Neural crest cell (in vitro differentiated cells): ENCODE measurements around the gene S100A4. TPM values are rescaled to one million over a fixed set of nuclear protein-coding genes. Genes with fewer than 3 reads are reported as not detected.
"Not testable (repeated sequence)": the region's sequence is repeated elsewhere in the genome, so short reads cannot be mapped to it uniquely, and the experiment has no call there.

Source experiments
- DNase-seq: peaks from one replicate; pipeline ENCODE4 v3.0.0; 2021; ENCODE audit warnings: low read depth, mixed read lengths, low spot score
- H3K27ac Mint-ChIP-seq: one replicate; pipeline ENCODE4 v1.8.0; 2021; ENCODE audit warnings: mild to moderate bottlenecking, mixed read lengths; ENCODE audit not compliant: unreplicated experiment
- H3K27me3 Mint-ChIP-seq: 2 replicates; pipeline ENCODE4 v1.8.0; 2021; ENCODE audit warnings: low read depth, mild to moderate bottlenecking, mixed read lengths
- H3K36me3 Mint-ChIP-seq: 2 replicates; pipeline ENCODE4 v1.8.0; 2021; ENCODE audit warnings: low read depth, mild to moderate bottlenecking, mixed read lengths
- H3K4me1 Mint-ChIP-seq: 2 replicates; pipeline ENCODE4 v1.8.0; 2021; ENCODE audit warnings: mixed read lengths
- H3K4me3 Mint-ChIP-seq: one replicate; pipeline ENCODE4 v1.8.0; 2021; ENCODE audit warnings: mild to moderate bottlenecking, mixed read lengths
- H3K9me3 Mint-ChIP-seq: 2 replicates; pipeline ENCODE4 v1.8.0; 2021; ENCODE audit warnings: mixed read lengths
- CTCF ChIP-seq: fragments of 200-600 bp; sonication (generic); conservative IDR thresholded peaks from 2 replicates; pipeline ENCODE4 v1.5.0; 2021; ENCODE audit warnings: antibody characterized with exemption, mild to moderate bottlenecking
- long read RNA-seq: library from polyadenylated mRNA; unstranded; transcript quantifications from one replicate; pipeline ENCODE4 v2.0.0, GENCODE V29; 2020
- total RNA-seq: library from RNA; stranded (reverse); gene quantifications from 2 replicates; pipeline ENCODE4 v1.2.1, GENCODE V29; 2021

S100A4 gene
- total RNA-seq, result 10.3 and 11.7 TPM in 2 replicates
- long read RNA-seq, partial matches to known transcripts, result 1 of 2 reads
- long read RNA-seq, other reads (novel, unspliced or antisense), result 0 of 2 reads

GRCh38 chr1:153545067-153546055 is at the start of gene S100A4:
Gene S100A4 (minus strand): TSS chr1:153545806. CDS start chr1:153544794, 1,012 bp downstream.
- H3K27ac Mint-ChIP-seq, result peak within 1 kb of the TSS; percentile 97

DNA sequence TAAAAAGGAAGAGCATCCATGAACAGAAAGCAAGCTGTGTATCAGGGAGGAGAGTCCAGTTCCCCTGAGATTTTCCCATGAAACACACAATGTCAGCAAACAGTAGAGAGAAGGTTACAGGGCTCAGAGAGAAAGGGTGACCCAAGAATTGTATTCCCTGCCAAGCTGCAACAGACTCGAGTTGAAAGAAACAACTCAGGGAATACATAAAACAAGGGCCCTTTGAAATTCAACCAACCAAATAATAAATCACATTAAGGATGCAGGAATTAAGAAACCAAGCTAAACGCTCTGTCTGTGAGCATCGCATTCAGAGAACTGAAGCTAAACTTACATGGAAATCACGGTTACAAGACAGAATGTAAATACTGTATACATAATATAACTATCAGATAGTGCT is 47.1 kb upstream of the S100A4 start:
- Mint-ChIP-seq H3K27me3 (no peaks in the 10 kb centered on the region), H3K36me3 (no peaks in the 10 kb centered on the region), H3K27ac (peak overlapping the region; percentile 23), H3K4me3 (peak overlapping the region; percentile 22), H3K9me3 (no peaks in the 10 kb centered on the region), H3K4me1 (peaks cover 27% of the 10 kb centered on the region)
- TF ChIP-seq CTCF, result no peak
- no peak for DNase-seq

More at GRCh38 chr1:153545067-153546055, at the start of gene S100A4:
- Mint-ChIP-seq H3K27me3 (no peaks in the 10 kb centered on the region), H3K4me3 (peak within 1 kb of the TSS; percentile 54), H3K9me3 (no peaks in the 10 kb centered on the region), H3K36me3 (no peaks in the 10 kb centered on the region), H3K4me1 (peaks cover 51% of the 10 kb centered on the region)
- no peak for TF ChIP-seq CTCF
- peak; percentile 79 for DNase-seq

- H3K36me3 Mint-ChIP-seq, result no peaks in the 10 kb centered on the region
- TF ChIP-seq CTCF, result no peak
- H3K27me3 Mint-ChIP-seq, result no peaks in the 10 kb centered on the region
- H3K4me1 Mint-ChIP-seq, result peaks cover 47% of the 10 kb centered on the region
- no peak overlapping the region for H3K27ac Mint-ChIP-seq
- H3K9me3 Mint-ChIP-seq, result no peaks in the 10 kb centered on the region
- no peak overlapping the region for H3K4me3 Mint-ChIP-seq
- no peak for DNase-seq
Observed at GRCh38 chr1:153588482-153588881, 42.9 kb upstream of the S100A4 start.

DNA sequence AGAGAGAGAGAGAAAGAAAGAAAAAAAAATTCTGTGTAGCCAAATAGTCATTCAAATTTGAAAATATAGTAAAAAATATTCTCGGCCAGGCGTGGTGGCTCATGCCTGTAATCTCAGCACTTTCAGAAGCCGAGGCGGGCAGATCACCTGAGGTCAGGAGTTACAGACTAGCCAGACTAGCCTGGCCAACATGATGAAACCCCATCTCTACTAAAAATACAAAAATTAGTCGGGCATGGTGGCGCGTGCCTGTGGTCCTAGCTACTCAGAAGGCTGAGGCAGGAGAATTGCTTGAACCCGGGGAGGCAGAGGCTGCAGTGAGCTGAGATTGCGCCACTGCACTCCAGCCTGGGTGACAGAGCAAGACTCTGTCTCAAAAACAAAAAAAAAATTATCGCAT is 42.4 kb upstream of the S100A4 start:
- not testable (repeated sequence) for H3K36me3 Mint-ChIP-seq, H3K4me3 Mint-ChIP-seq, H3K9me3 Mint-ChIP-seq, H3K27me3 Mint-ChIP-seq, H3K27ac Mint-ChIP-seq, DNase-seq
- peaks cover 47% of the 10 kb centered on the region for H3K4me1 Mint-ChIP-seq

DNA sequence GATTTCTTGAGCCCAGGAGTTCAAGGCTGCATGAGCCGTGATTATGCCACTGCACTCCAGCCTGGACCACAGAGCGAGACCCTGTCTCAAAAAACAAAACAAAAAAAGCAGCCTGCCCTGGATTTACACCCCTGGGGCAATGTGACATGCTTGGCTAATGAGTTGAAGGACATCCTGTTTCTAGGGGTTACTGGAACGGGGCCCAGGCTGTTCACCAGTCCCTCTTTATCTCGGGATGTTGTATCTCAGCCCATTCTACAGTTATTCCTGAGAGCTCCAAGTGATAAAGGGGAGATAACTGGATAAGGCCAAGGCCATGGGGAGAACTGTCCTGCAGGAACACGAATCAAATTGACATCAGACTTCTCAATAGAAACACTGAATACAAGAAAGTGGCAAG is 41.7 kb upstream of the S100A4 start:
- no peak for DNase-seq
- H3K4me3 Mint-ChIP-seq, result no peak overlapping the region
- TF ChIP-seq CTCF, result no peak
- H3K27me3 Mint-ChIP-seq, result no peaks in the 10 kb centered on the region
- H3K36me3 Mint-ChIP-seq, result no peaks in the 10 kb centered on the region
- peaks cover 39% of the 10 kb centered on the region for H3K4me1 Mint-ChIP-seq
- no peaks in the 10 kb centered on the region for H3K9me3 Mint-ChIP-seq
- H3K27ac Mint-ChIP-seq, result peak overlapping the region; percentile 17

DNA sequence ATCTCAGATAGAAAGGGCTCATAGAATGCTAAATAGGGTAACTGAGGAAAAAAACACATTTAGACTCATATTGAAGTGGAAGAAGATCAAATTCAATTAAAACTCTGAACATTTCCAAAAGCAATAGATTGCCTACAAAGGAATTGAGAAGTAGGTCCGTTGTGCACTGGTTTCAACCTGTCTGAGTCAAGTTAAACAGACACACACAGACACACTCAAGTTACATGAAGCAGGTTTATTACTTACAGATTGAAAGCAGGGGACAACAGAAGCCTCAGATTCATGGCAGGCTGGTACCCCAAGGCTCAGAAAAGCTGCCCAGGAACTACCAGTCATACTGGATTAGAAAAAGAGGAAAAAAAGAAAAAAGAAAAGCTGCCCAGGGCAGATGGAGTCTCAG is 40.7 kb upstream of the S100A4 start:
- no peak overlapping the region for H3K27ac Mint-ChIP-seq
- H3K4me1 Mint-ChIP-seq, result peaks cover 39% of the 10 kb centered on the region
- H3K4me3 Mint-ChIP-seq, result no peak overlapping the region
- H3K9me3 Mint-ChIP-seq, result no peaks in the 10 kb centered on the region
- H3K36me3 Mint-ChIP-seq, result no peaks in the 10 kb centered on the region
- H3K27me3 Mint-ChIP-seq, result no peaks in the 10 kb centered on the region
- DNase-seq, result no peak
- no peak for TF ChIP-seq CTCF
